Stimulated activated CD4-positive, alpha-beta T cell treated with anti-CD3 and anti-CD28 coated beads, Interleukin-12 subunit alpha, Interleukin-12 subunit beta, amount 100 ng/mL, for 48 hours (primary cell): ENCODE data around the gene APPL2.
"Not testable (repeated sequence)": the region's sequence is repeated elsewhere in the genome, so short reads cannot be mapped to it uniquely, and the experiment has no call there.

Experiments
- DNase-seq, 3 donors: peaks; one replicate each; pipeline ENCODE4 v3.0.0-alpha.2; 2020; ENCODE audit warnings: low read depth in 2 of 3, low spot score in 1 of 3

Gene APPL2

GRCh38 chr12:105196090-105196489, 39.9 kb downstream of the APPL2 start:
- DNase-seq: no peak

GRCh38 chr12:105194947-105195346, 41.0 kb downstream of the APPL2 start:
- DNase-seq: no peak

DNA sequence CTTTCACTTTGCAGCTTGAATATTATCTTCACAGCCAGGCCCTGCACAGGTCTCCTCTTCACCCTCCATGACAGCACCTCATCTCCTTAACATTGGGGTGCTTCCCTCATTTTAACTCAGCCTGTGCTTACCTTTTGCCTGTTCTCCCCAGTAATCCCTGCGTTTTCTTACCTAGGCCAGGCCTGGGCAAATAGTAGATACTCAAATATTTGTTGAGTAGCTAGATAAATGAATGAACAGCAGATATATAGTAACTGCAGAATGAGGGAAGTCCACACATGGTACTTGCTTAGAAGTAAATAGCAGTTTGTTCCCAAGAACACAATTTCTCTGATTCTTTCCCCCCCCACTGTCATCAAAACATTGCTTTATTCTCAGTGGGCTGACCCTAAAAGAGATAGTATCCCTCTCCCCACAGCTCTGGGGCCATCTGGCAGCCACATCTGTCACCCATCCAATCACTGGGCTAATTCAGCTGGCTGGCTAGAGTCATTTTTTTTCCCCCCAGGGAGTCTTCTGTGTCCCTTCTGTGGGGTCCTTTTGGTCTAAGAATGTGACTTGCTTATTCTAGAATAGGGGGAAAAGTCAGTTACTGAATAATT, 43.2 kb downstream of the APPL2 start:
- no peak for DNase-seq

GRCh38 chr12:105190530-105190929, 45.4 kb downstream of the APPL2 start:
- no peak for DNase-seq

- DNase-seq: no peak
Observed at GRCh38 chr12:105189293-105189692, 46.7 kb downstream of the APPL2 start.

GRCh38 chr12:105183976-105184375, 52.0 kb downstream of the APPL2 start:
- not testable (repeated sequence) for DNase-seq

GRCh38 chr12:105183406-105183805, 52.6 kb downstream of the APPL2 start:
- DNase-seq: not testable (repeated sequence)

GRCh38 chr12:105179114-105179513, 56.9 kb downstream of the APPL2 start:
- DNase-seq: not testable (repeated sequence)

DNA sequence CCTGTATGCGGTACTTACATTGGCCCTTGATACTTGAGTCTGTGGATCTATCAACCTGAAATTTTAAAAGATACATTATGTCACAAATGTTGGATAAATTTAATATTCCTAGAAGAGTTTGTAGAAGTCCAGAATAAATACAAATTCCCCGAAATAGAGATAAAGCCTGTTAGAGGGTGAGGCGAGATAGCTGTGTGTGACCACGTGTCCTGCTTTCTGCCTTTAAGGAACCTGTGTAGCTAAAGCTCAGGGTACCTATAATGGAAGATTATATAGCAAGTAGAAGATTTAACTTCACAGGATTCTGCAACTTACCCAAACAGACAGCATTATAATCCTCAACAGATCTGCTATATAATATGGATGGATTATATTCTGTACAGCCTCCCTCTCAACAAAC, 58.8 kb downstream of the APPL2 start:
- DNase-seq: no peak

DNA sequence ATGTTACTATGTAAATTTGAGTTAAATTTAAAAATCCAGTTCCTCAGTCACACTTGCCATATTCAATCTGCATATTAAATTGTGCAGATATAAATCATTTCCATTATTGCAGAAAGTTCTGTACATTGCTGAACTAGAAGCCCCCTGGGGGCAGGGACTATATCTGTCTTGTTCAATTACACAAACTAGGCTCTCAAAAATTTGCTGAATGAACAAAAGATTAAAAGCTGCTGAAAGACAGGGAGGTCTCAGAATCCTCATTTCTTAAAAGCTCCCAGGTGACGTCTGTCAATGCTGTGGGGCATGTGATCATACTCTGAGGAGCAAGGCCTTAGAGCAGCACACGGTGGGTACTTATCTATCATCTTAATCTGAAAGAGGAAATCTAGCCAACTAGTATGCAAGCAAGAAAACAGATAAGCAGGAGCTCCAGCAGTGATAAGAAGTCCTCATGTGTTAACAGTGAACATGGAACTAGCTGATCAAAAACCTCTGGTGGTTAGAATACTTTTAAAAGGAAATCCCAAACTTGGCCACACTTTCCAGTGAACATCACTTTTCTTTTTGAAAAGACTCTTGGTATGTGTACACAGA, 60.5 kb downstream of the APPL2 start:
- no peak for DNase-seq

DNA sequence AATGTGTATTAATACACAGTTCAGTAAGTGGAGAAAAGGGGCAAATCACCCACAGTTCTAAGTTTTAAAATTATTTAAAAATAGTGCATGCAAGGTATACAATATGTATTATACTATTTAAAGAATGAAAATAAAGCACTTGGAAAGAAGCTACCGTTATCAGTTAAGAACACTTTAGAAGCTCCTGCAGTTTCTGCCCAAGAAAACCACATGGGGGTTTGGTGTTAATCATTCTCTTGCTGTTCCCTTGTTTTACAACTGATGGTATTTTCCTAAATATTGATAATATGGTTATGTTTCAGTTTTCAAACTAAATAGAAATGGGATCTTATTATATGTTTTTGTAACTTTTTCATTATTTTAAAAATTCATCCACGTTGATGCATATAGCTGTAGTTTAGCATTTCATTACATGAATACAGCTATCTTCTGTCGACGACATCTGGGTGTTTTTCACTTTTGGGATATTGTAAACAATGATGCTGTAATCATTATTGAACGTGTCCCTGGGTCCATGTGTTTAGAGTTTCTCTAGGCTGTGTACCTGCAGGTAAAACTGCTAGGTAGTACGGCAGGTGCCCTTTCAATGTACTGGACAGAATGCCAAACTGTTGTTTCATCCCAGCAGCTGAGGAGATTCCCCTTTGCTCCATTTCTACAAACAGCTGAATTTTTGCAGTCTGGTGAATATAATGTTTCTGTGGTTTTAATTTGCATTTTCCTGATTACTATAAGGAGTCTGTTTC, 64.1 kb downstream of the APPL2 start:
- DNase-seq: no peak

- no peak for DNase-seq
Observed at GRCh38 chr12:105170139-105170538, 65.8 kb downstream of the APPL2 start.

- no peak for DNase-seq
Observed at GRCh38 chr12:105168006-105168405, 68.0 kb downstream of the APPL2 start.

GRCh38 chr12:105167346-105167745, 68.6 kb downstream of the APPL2 start:
- no peak for DNase-seq

- no peak for DNase-seq
Observed at GRCh38 chr12:105166736-105167135, 69.2 kb downstream of the APPL2 start.

- no peak for DNase-seq
Observed at GRCh38 chr12:105164068-105164467, 71.9 kb downstream of the APPL2 start.

GRCh38 chr12:105162174-105162573, 73.8 kb downstream of the APPL2 start:
- DNase-seq: no peak

DNA sequence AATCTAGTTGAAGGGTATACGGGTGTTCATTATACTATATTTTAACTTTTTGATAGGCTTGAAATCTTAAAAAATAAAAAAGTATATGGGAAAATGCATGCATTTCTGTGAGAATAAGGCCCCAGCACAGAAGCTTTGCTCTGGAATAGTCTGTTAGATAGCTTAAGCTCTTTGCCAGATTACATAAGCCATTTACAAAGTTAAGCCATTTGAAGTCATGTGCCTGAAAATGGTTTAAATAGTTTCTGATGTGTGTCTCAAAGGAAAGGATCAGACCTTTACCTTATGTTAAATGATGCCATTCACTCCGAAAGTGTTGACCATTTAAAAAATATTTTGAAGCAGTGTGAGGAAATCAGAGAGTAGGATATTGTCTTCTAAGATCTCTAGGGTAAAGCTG, 77.1 kb downstream of the APPL2 start:
- no peak for DNase-seq

- no peak for DNase-seq
Observed at GRCh38 chr12:105157606-105158005, 78.4 kb downstream of the APPL2 start.

DNA sequence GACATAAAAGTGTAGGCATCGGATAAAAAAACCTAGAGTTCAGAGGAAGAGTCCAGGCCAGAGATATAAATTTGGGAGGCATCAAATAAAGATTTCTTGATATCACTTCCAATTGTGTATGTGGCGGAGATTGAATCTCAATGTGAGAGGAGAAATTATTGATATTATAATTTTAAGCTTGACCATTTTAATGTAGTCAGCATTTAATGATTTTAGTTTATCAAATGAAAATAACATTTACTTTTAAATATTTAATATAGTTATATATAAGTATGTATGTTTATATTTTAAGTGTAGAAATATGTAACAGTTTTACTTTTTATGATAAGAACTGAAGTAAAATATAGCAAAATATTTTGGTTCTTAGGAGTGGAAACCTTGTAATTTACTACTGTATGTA, 79.7 kb downstream of the APPL2 start:
- DNase-seq: no peak

GRCh38 chr12:105142259-105142658, 93.7 kb downstream of the APPL2 start:
- DNase-seq: no peak

GRCh38 chr12:105141320-105141922, 94.6 kb downstream of the APPL2 start:
- DNase-seq: no peak
